ENCODE measurements around the gene PGAP2. TPM values are rescaled to one million over a fixed set of nuclear protein-coding genes. Genes with fewer than 3 reads are reported as not detected.

The PGAP2 gene
- total and polyA plus RNA-seq, 7 experiments from 2014 or later, result 20.8 to 28.3 (median 26.1) TPM

DNA sequence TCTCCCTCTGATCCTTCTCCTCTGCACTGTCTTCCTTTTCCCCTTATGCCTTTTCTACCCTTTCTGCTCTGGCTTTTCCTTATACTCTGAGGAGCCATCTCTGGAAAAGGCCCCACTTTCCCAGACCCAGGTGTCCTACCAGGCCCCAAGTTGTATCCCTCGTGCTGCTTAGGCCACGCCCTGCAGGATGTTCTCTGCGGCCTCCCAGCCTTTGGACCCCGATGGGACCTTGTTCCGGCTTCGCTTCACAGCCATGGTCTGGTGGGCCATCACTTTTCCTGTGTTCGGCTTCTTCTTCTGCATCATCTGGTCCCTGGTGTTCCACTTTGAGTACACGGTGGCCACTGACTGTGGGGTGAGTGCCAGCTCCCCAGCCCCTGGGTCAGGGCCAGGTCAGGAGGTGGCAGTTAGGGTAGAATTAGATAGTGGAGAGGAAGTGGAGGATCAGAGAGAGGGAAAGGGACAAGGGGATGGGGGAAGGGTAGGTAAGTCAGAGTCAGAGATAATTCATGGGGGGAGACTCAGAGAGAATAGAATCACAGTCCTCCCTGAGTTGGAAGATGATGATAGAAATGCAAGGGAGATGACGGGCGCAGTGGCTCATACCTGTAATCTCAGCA lies 8.9 kb downstream of the PGAP2 start:
- DNase-seq (no peak), ATAC-seq (no peak)
- no peaks in the 10 kb centered on the region for H3K27me3 ChIP-seq (ENCODE audit: control insufficient read depth in 2 of 2, insufficient read depth in 2 of 2, low read length in 2 of 2)
- Mint-ChIP-seq H3K36me3 (peaks cover 0 to 11% (median 2%) of the 10 kb centered on the region in 5 donors), H3K4me3 (no peak overlapping the region), H3K27me3 (no peaks in the 10 kb centered on the region), H3K27ac (peak overlapping the region in 2 of 9 donors; percentile 31 to 67), H3K4me1 (peaks cover 0 to 10% (median 3%) of the 10 kb centered on the region in 7 donors), H3K9me3 (no peaks in the 10 kb centered on the region)
- POLR2A ChIA-PET, result interaction anchor here (1.5 kb wide), 1 partner anchor 14 kb away, joined by 4 read pairs; no protein-coding TSS in a partner anchor
- no peaks in the 10 kb centered on the region for H3K36me3 ChIP-seq (ENCODE audit: control insufficient read depth in 2 of 3, insufficient read depth in 3 of 3, low read length in 3 of 3)
- H3K4me3 ChIP-seq (ENCODE audit: low read length), result no peak overlapping the region
- no peak overlapping the region for H3K27ac ChIP-seq (ENCODE audit: low read depth, low read length)
- intact Hi-C loops (cut with micrococcal nuclease), result no loop called here
- no peaks in the 10 kb centered on the region for H3K9me3 ChIP-seq (ENCODE audit: control insufficient read depth in 2 of 3, low read length in 3 of 3)
- CTCF ChIA-PET, result interaction anchor here (0.6 to 1.4 kb wide), 2 partner anchors 37 to 192 kb away, joined by 4 to 5 read pairs; no protein-coding TSS in a partner anchor
- H3K4me1 ChIP-seq (ENCODE audit: control insufficient read depth in 2 of 2, insufficient read depth in 2 of 2, low read length in 2 of 2), result no peaks in the 10 kb centered on the region

DNA sequence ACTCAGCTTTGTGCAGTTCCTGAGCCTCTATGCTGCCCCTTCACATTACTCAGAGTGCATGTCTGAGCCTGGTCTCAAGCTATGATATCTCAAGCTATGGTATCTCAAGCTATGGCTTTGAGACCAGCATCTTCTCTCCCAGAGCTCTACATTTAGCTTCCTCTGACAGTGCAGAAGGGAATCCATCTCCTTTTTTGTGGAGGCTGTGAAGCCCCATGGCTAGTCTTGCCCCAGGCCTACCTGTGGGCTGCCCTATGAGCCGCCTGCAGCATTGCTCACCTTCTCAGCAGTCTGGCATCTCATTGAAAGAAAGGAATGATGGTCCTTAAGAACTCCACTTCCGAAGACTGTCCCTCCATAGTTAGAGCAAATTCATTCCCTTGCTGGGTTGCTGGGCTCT lies 12.6 kb downstream of the PGAP2 start:
- Mint-ChIP-seq H3K4me1 (peaks cover 12 to 27% (median 24%) of the 10 kb centered on the region in 7 donors), H3K4me3 (no peak overlapping the region), H3K9me3 (no peaks in the 10 kb centered on the region), H3K27me3 (no peaks in the 10 kb centered on the region), H3K27ac (peak overlapping the region in 1 of 9 donors; percentile 36), H3K36me3 (peaks cover 0 to 11% (median 3%) of the 10 kb centered on the region in 5 donors)
- DNase-seq (no peak), ATAC-seq (no peak)
- H3K36me3 ChIP-seq (ENCODE audit: control insufficient read depth in 2 of 3, insufficient read depth in 3 of 3, low read length in 3 of 3), result peaks cover 0 to 5% (median 0%) of the 10 kb centered on the region in 3 experiments
- ChIA-PET CTCF (interaction anchor here (0.5 to 2.7 kb wide), 6 partner anchors 12 to 251 kb away, joined by 3 to 8 read pairs (median 4); partner anchors contain the start of genes PGAP2 and RHOG), POLR2A (interaction anchor here (0.6 to 1.6 kb wide), 4 partner anchors 8 to 34 kb away, joined by 3 to 4 read pairs (median 3); no protein-coding TSS in a partner anchor)
- H3K4me3 ChIP-seq (ENCODE audit: low read length), result no peak overlapping the region
- peaks cover 10 to 12% of the 10 kb centered on the region in 2 donors for H3K4me1 ChIP-seq (ENCODE audit: control insufficient read depth in 2 of 2, insufficient read depth in 2 of 2, low read length in 2 of 2)
- no peaks in the 10 kb centered on the region for H3K27me3 ChIP-seq (ENCODE audit: control insufficient read depth in 2 of 2, insufficient read depth in 2 of 2, low read length in 2 of 2)
- no peak overlapping the region for H3K27ac ChIP-seq (ENCODE audit: low read depth, low read length)
- intact Hi-C loops (cut with micrococcal nuclease), result no loop called here
- no peaks in the 10 kb centered on the region for H3K9me3 ChIP-seq (ENCODE audit: control insufficient read depth in 2 of 3, low read length in 3 of 3)

DNA sequence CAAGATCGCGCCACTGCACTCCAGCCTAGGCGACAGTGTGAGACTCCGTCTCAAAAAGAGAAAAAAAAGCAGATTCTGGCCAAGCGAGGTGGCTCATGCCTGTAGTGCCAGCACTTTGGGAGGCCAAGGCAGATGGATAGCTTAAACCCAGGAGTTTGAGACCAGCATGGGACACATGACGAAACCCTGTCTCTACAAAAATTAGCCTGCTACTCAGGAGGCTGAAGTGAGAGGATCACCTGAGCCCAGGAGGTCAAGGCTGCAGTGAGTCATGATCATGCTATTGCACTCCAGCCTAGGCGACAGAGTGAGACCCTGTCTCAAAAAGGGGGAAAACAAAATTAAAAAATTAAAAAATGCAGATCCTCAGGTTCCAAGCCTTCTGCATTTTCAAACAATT lies 14.0 kb downstream of the PGAP2 start:
- no peak overlapping the region for H3K4me3 ChIP-seq (ENCODE audit: low read length)
- CTCF ChIA-PET, result interaction anchor here (0.8 to 3.3 kb wide), 2 partner anchors 27 to 251 kb away, joined by 3 to 12 read pairs; no protein-coding TSS in a partner anchor
- H3K4me3 Mint-ChIP-seq, result no peak overlapping the region
- peaks cover 0 to 18% (median 5%) of the 10 kb centered on the region in 3 experiments for H3K36me3 ChIP-seq (ENCODE audit: control insufficient read depth in 2 of 3, insufficient read depth in 3 of 3, low read length in 3 of 3)
- no peak overlapping the region for H3K27ac ChIP-seq (ENCODE audit: low read depth, low read length)
- peaks cover 12 to 37% (median 35%) of the 10 kb centered on the region in 7 donors for H3K4me1 Mint-ChIP-seq
- no peaks in the 10 kb centered on the region for H3K9me3 Mint-ChIP-seq
- intact Hi-C loops (cut with micrococcal nuclease), result no loop called here
- DNase-seq (no peak), ATAC-seq (no peak)
- H3K4me1 ChIP-seq (ENCODE audit: control insufficient read depth in 2 of 2, insufficient read depth in 2 of 2, low read length in 2 of 2), result peaks cover 13% of the 10 kb centered on the region in 2 donors
- peak overlapping the region in 2 of 9 donors; percentile 39 to 59 for H3K27ac Mint-ChIP-seq
- H3K27me3 ChIP-seq (ENCODE audit: control insufficient read depth in 2 of 2, insufficient read depth in 2 of 2, low read length in 2 of 2), result no peaks in the 10 kb centered on the region
- H3K9me3 ChIP-seq (ENCODE audit: control insufficient read depth in 2 of 3, low read length in 3 of 3), result no peaks in the 10 kb centered on the region
- H3K36me3 Mint-ChIP-seq, result peaks cover 0 to 14% (median 4%) of the 10 kb centered on the region in 5 donors
- H3K27me3 Mint-ChIP-seq, result no peaks in the 10 kb centered on the region
- POLR2A ChIA-PET, result interaction anchor here (0.6 to 5.3 kb wide), 5 partner anchors 9 to 426 kb away, joined by 3 to 52 read pairs (median 6); partner anchors contain the start of genes PGAP2 and RHOG

DNA sequence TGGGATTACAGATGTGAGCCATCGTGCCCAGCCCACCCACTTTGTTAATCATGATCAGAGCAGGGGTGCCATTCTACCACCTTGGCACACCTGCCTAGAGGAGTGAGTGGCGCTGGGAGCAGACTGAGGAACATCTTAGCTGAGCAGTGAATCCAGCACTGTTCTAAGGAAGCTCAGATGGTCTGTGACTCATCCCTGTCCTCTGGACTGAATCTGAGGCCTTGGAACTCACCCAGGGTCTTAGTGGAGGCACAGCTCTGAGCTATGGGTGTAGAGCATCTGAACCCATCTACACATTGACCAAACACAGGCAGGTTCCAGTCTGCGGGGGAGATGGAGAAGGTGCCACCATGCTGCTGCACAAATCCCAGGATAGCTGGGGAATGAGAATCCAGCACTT lies 14.9 kb downstream of the PGAP2 start:
- POLR2A ChIA-PET, result interaction anchor here (1.0 to 5.3 kb wide), 5 partner anchors 10 to 31 kb away, joined by 5 to 52 read pairs (median 6); partner anchors contain the start of genes PGAP2 and RHOG
- Histone ChIP-seq H3K36me3 (ENCODE audit: control insufficient read depth in 2 of 3, insufficient read depth in 3 of 3, low read length in 3 of 3) (peaks cover 0 to 28% (median 5%) of the 10 kb centered on the region in 3 experiments), H3K27ac (ENCODE audit: low read depth, low read length) (no peak overlapping the region), H3K9me3 (ENCODE audit: control insufficient read depth in 2 of 3, low read length in 3 of 3) (no peaks in the 10 kb centered on the region), H3K4me1 (ENCODE audit: control insufficient read depth in 2 of 2, insufficient read depth in 2 of 2, low read length in 2 of 2) (peaks cover 13% of the 10 kb centered on the region in 2 donors), H3K27me3 (ENCODE audit: control insufficient read depth in 2 of 2, insufficient read depth in 2 of 2, low read length in 2 of 2) (no peaks in the 10 kb centered on the region), H3K4me3 (ENCODE audit: low read length) (no peak overlapping the region)
- H3K4me1 Mint-ChIP-seq, result peaks cover 12 to 45% (median 43%) of the 10 kb centered on the region in 7 donors
- H3K27me3 Mint-ChIP-seq, result no peaks in the 10 kb centered on the region
- ATAC-seq, result no peak
- H3K27ac Mint-ChIP-seq, result peak overlapping the region in 5 of 9 donors; percentile 17 to 87 (median 71)
- intact Hi-C loops (cut with micrococcal nuclease), result no loop called here
- H3K9me3 Mint-ChIP-seq, result no peaks in the 10 kb centered on the region
- no peak for DNase-seq
- CTCF ChIA-PET, result interaction anchor here (0.7 to 3.3 kb wide), 4 partner anchors 11 to 42 kb away, joined by 3 to 12 read pairs (median 6); partner anchors contain the start of gene RHOG
- H3K36me3 Mint-ChIP-seq, result peaks cover 0 to 20% (median 11%) of the 10 kb centered on the region in 5 donors
- no peak overlapping the region for H3K4me3 Mint-ChIP-seq

DNA sequence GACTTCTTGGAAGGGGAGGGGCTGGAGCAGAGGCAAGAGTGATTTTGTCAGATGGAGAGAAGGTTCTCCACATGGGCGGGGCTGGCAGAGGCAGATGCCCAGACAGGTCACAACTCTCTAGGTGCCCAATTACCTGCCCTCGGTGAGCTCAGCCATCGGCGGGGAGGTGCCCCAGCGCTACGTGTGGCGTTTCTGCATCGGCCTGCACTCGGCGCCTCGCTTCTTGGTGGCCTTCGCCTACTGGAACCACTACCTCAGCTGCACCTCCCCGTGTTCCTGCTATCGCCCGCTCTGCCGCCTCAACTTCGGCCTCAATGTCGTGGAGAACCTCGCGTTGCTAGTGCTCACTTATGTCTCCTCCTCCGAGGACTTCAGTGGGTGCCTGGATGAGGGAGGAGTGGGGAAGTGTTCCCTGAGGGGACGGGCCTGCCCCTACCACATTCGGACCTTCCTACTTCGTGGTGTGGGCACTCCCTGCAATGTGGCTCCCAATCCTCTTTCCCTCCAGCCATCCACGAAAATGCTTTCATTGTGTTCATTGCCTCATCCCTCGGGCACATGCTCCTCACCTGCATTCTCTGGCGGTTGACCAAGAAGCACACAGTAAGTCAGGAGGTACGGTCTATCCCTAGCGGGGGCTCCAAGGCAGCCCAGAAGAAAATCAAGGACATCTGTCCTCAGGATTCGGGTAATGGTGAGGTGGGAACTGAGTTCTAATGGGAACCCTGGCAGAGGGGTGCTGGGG lies 15.6 kb downstream of the PGAP2 start:
- Histone ChIP-seq H3K27me3 (ENCODE audit: control insufficient read depth in 2 of 2, insufficient read depth in 2 of 2, low read length in 2 of 2) (no peaks in the 10 kb centered on the region), H3K27ac (ENCODE audit: low read depth, low read length) (no peak overlapping the region), H3K4me3 (ENCODE audit: low read length) (no peak overlapping the region), H3K4me1 (ENCODE audit: control insufficient read depth in 2 of 2, insufficient read depth in 2 of 2, low read length in 2 of 2) (peaks cover 13% of the 10 kb centered on the region in 2 donors), H3K36me3 (ENCODE audit: control insufficient read depth in 2 of 3, insufficient read depth in 3 of 3, low read length in 3 of 3) (peaks cover 0 to 31% (median 5%) of the 10 kb centered on the region in 3 experiments), H3K9me3 (ENCODE audit: control insufficient read depth in 2 of 3, low read length in 3 of 3) (no peaks in the 10 kb centered on the region)
- H3K4me1 Mint-ChIP-seq, result peaks cover 12 to 46% (median 43%) of the 10 kb centered on the region in 7 donors
- ChIA-PET POLR2A (interaction anchor here (0.6 to 5.3 kb wide), 6 partner anchors 9 to 31 kb away, joined by 3 to 52 read pairs (median 6); partner anchors contain the start of genes PGAP2, RHOG and STIM1), CTCF (interaction anchor here (1.1 to 3.3 kb wide), 3 partner anchors 18 to 41 kb away, joined by 3 to 12 read pairs (median 7); partner anchors contain the start of gene RHOG)
- DNase-seq (no peak), ATAC-seq (no peak)
- intact Hi-C loops (cut with micrococcal nuclease), result loop anchor here (1.0 to 2.0 kb wide), 7 partner anchors 10 to 248 kb away; partner anchors contain the start of gene NUP98 (in 1 of the 2)
- H3K36me3 Mint-ChIP-seq, result peaks cover 0 to 20% (median 12%) of the 10 kb centered on the region in 5 donors
- no peaks in the 10 kb centered on the region for H3K9me3 Mint-ChIP-seq
- H3K27me3 Mint-ChIP-seq, result no peaks in the 10 kb centered on the region
- H3K27ac Mint-ChIP-seq, result peak overlapping the region; percentile 60 to 96 (median 87)
- no peak overlapping the region for H3K4me3 Mint-ChIP-seq

Data from naive thymus-derived CD4-positive, alpha-beta T cell (primary cell).